Measurements from ENCODE around the gene FAM237A.

The FAM237A gene

GRCh38 chr2:206683546-206683945, 41.3 kb downstream of the FAM237A start:
- H3K4me3 ChIP-seq (ENCODE audit: low read depth, low read length), result no peak overlapping the region
- TF ChIP-seq CTCF (IDR thresholded peaks at IDR 0.05; ENCODE audit: insufficient read depth, low read depth, low read length, missing control alignments), result no peak
- no peak for DNase-seq (ENCODE audit: low read depth)

GRCh38 chr2:206688453-206688852, 46.2 kb downstream of the FAM237A start:
- no peak for TF ChIP-seq CTCF (IDR thresholded peaks at IDR 0.05; ENCODE audit: insufficient read depth, low read depth, low read length, missing control alignments)
- no peak for DNase-seq (ENCODE audit: low read depth)
- no peak overlapping the region for H3K4me3 ChIP-seq (ENCODE audit: low read depth, low read length)

GRCh38 chr2:206688990-206689389, 46.7 kb downstream of the FAM237A start:
- no peak for TF ChIP-seq CTCF (IDR thresholded peaks at IDR 0.05; ENCODE audit: insufficient read depth, low read depth, low read length, missing control alignments)
- H3K4me3 ChIP-seq (ENCODE audit: low read depth, low read length), result no peak overlapping the region
- DNase-seq (ENCODE audit: low read depth), result no peak

GRCh38 chr2:206692971-206693370, 50.7 kb downstream of the FAM237A start:
- no peak for TF ChIP-seq CTCF (IDR thresholded peaks at IDR 0.05; ENCODE audit: insufficient read depth, low read depth, low read length, missing control alignments)
- DNase-seq (ENCODE audit: low read depth), result no peak
- H3K4me3 ChIP-seq (ENCODE audit: low read depth, low read length), result no peak overlapping the region

- H3K4me3 ChIP-seq (ENCODE audit: low read depth, low read length), result no peak overlapping the region
- peak; percentile 54 for TF ChIP-seq CTCF (IDR thresholded peaks at IDR 0.05; ENCODE audit: insufficient read depth, low read depth, low read length, missing control alignments)
- peak; percentile 78 for DNase-seq (ENCODE audit: low read depth)
Observed at GRCh38 chr2:206693399-206694137, 51.3 kb downstream of the FAM237A start.

GRCh38 chr2:206696910-206697309, 54.6 kb downstream of the FAM237A start:
- TF ChIP-seq CTCF (IDR thresholded peaks at IDR 0.05; ENCODE audit: insufficient read depth, low read depth, low read length, missing control alignments), result no peak
- no peak overlapping the region for H3K4me3 ChIP-seq (ENCODE audit: low read depth, low read length)
- no peak for DNase-seq (ENCODE audit: low read depth)

GRCh38 chr2:206698811-206699210, 56.5 kb downstream of the FAM237A start:
- no peak for TF ChIP-seq CTCF (IDR thresholded peaks at IDR 0.05; ENCODE audit: insufficient read depth, low read depth, low read length, missing control alignments)
- no peak overlapping the region for H3K4me3 ChIP-seq (ENCODE audit: low read depth, low read length)
- no peak for DNase-seq (ENCODE audit: low read depth)
